Cardiac muscle cell (in vitro differentiated cells and primary cell): ENCODE measurements around the gene MB. TPM values are rescaled to one million over a fixed set of nuclear protein-coding genes. Genes with fewer than 3 reads are reported as not detected.

Experiments used
- DNase-seq, 2 donors: peaks; one replicate each; pipeline versions ENCODE4 v3.0.0 to v3.0.0-alpha.2; 2010 to 2017; ENCODE audit warnings: low read depth in 1 of 2, low spot score in 1 of 2
- H3K27ac ChIP-seq: fragments of 200-600 bp; sonication (generic); 2 replicates; pipeline ENCODE4 v1.5.1; 2016
- H3K27me3 ChIP-seq: fragments of 200-600 bp; sonication (generic); 2 replicates; pipeline ENCODE4 v1.6.0; 2016; ENCODE audit warnings: control low read depth
- H3K36me3 ChIP-seq: fragments of 200-600 bp; sonication (generic); 2 replicates; pipeline ENCODE4 v1.5.1; 2016; ENCODE audit warnings: control low read depth
- H3K4me1 ChIP-seq: fragments of 200-600 bp; sonication (generic); 2 replicates; pipeline ENCODE4 v1.8.1; 2017; ENCODE audit warnings: low read depth, mild to moderate bottlenecking, mixed run types
- H3K4me3 ChIP-seq: fragments of 200-600 bp; sonication (generic); 2 replicates; pipeline ENCODE4 v1.5.1; 2016; ENCODE audit warnings: mild to moderate bottlenecking
- H3K9me3 ChIP-seq: fragments of 200-600 bp; sonication (generic); 2 replicates; pipeline ENCODE4 v1.5.1; 2017; ENCODE audit warnings: low read depth, mild to moderate bottlenecking, control low read depth
- polyA plus RNA-seq: library from polyadenylated mRNA; unstranded; fragments of >200 nt; fragmentation: Nextera tagmentation; extraction: Ambion mirVana; gene quantifications from 2 replicates; pipeline ENCODE4 v1.2.1, GENCODE V29; 2016
- total RNA-seq: library from RNA; depleted of rRNA; stranded (reverse); fragments of >200 nt; gene quantifications from 2 replicates; pipeline ENCODE4 v1.2.3, GENCODE V29; 2016
- TF ChIP-seq, protein P1 (sequence below): IDR thresholded peaks from 2 replicates; pipeline ENCODE4 v1.5.1; 2012; ENCODE audit warnings: low read depth, mild to moderate bottlenecking, low read length

Gene MB
- total and polyA plus RNA-seq, 2 experiments from 2014 or later = 829 to 1,065 TPM

- H3K4me3 ChIP-seq = no peak overlapping the region
- H3K4me1 ChIP-seq = peaks cover 4% of the 10 kb centered on the region
- H3K27me3 ChIP-seq = no peaks in the 10 kb centered on the region
- TF ChIP-seq, protein P1, sequence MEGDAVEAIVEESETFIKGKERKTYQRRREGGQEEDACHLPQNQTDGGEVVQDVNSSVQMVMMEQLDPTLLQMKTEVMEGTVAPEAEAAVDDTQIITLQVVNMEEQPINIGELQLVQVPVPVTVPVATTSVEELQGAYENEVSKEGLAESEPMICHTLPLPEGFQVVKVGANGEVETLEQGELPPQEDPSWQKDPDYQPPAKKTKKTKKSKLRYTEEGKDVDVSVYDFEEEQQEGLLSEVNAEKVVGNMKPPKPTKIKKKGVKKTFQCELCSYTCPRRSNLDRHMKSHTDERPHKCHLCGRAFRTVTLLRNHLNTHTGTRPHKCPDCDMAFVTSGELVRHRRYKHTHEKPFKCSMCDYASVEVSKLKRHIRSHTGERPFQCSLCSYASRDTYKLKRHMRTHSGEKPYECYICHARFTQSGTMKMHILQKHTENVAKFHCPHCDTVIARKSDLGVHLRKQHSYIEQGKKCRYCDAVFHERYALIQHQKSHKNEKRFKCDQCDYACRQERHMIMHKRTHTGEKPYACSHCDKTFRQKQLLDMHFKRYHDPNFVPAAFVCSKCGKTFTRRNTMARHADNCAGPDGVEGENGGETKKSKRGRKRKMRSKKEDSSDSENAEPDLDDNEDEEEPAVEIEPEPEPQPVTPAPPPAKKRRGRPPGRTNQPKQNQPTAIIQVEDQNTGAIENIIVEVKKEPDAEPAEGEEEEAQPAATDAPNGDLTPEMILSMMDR = no peak
- H3K27ac ChIP-seq = no peak overlapping the region
- no peak for DNase-seq
- no peaks in the 10 kb centered on the region for H3K36me3 ChIP-seq
- H3K9me3 ChIP-seq = no peaks in the 10 kb centered on the region
Observed at GRCh38 chr22:35634943-35635540, 17.9 kb upstream of the MB start.

DNA sequence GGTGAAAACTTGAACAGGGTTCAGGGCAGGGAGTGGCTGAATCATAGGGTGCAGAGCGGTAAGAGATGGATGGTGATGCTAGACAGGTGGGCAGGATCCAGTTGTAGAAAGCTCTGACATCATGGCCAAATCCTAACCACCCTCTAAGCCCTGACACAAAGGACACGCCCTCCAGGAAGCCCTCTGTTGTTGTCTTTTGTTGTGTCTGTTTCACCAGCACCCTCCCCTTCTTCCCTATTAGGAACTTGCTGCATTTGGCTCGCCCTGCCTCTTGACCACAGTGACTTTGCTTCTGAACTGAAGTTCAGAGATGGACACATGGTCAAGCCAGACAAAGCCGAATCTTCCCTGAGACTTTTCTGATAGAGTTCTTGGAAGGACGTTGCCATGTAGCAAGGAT, 16.9 kb upstream of the MB start:
- H3K9me3 ChIP-seq = no peaks in the 10 kb centered on the region
- H3K4me1 ChIP-seq = peaks cover 4% of the 10 kb centered on the region
- H3K27me3 ChIP-seq = no peaks in the 10 kb centered on the region
- H3K27ac ChIP-seq = no peak overlapping the region
- no peaks in the 10 kb centered on the region for H3K36me3 ChIP-seq
- DNase-seq = no peak
- H3K4me3 ChIP-seq = no peak overlapping the region
- TF ChIP-seq, protein P1 = no peak

GRCh38 chr22:35633520-35633919, 16.4 kb upstream of the MB start:
- H3K9me3 ChIP-seq = no peaks in the 10 kb centered on the region
- TF ChIP-seq, protein P1 = no peak
- H3K27ac ChIP-seq = no peak overlapping the region
- DNase-seq = no peak
- no peak overlapping the region for H3K4me3 ChIP-seq
- H3K36me3 ChIP-seq = no peaks in the 10 kb centered on the region
- H3K4me1 ChIP-seq = peaks cover 4% of the 10 kb centered on the region
- H3K27me3 ChIP-seq = no peaks in the 10 kb centered on the region

DNA sequence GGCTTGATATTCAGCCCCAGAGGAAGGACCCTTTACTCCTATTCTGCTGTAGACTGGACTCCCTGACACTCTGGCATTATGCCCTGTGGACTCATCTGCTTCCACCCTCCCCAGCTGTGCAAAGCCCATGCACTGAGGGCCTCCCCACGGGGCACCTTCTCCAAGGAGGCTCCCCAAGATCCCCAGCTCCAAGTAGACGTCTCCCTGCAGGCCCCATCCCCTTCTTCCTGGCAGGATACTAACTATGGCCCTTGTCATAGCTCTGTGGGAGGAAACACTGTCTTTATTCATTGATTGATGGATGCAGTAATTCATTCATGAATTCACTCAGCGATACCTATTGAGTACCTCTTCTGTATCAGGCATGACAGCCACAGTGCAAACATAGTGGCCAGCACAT, 15.8 kb upstream of the MB start:
- DNase-seq = no peak
- no peak overlapping the region for H3K4me3 ChIP-seq

DNA sequence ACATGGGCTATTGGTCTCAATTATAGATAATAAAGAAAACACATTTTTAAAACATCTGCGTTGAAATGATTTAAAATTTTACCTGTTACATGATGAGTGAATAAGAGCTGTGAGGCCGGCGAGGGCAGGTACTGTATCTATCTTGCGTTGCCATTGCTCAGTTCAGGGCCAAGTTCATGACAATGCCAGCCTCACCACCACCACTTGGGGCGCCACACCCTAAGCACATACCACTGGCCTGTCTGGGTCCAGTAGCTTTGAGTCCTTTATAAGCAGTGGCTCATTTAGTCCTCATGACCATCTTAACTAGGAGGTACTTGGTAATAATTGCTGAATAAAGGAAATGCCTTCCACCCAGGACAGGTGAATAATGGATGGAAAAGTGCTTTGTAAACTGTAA, 14.5 kb upstream of the MB start:
- no peaks in the 10 kb centered on the region for H3K27me3 ChIP-seq
- no peaks in the 10 kb centered on the region for H3K4me1 ChIP-seq
- TF ChIP-seq, protein P1 = peak; percentile 64
- no peak overlapping the region for H3K4me3 ChIP-seq
- peak; percentile 48 to 60 for DNase-seq
- no peaks in the 10 kb centered on the region for H3K9me3 ChIP-seq
- H3K36me3 ChIP-seq = no peaks in the 10 kb centered on the region
- H3K27ac ChIP-seq = no peak overlapping the region

More for the DNA sequence above, 15.8 kb upstream of the MB start:
- no peak overlapping the region for H3K27ac ChIP-seq
- H3K4me1 ChIP-seq = no peaks in the 10 kb centered on the region
- TF ChIP-seq, protein P1 = no peak
- H3K36me3 ChIP-seq = no peaks in the 10 kb centered on the region
- no peaks in the 10 kb centered on the region for H3K27me3 ChIP-seq
- no peaks in the 10 kb centered on the region for H3K9me3 ChIP-seq
